Thoracic aorta (tissue), 2 donors: ENCODE results near the gene LTC4S. TPM values are rescaled to one million over a fixed set of nuclear protein-coding genes. Genes with fewer than 3 reads are reported as not detected.

Source experiments
- ATAC-seq: fragments of 150-250 bp; one replicate; pipeline ENCODE4 v1.8.0; 2017; ENCODE audit warnings: low read depth; ENCODE audit not compliant: insufficient number of reproducible peaks, low FRiP score
- DNase-seq: peaks from one replicate; pipeline ENCODE4 v3.0.0-alpha.2; 2020; ENCODE audit warnings: low spot score
- H3K27ac ChIP-seq, 2 donors: fragments of 200-600 bp; sonication (generic); 1 replicate in 1 of 2; 2 replicates in 1 of 2; pipeline ENCODE4 v1.5.1; 2016; ENCODE audit warnings: mild to moderate bottlenecking in 2 of 2, moderate library complexity in 2 of 2
- H3K27me3 ChIP-seq: fragments of 200-600 bp; sonication (generic); replicated peaks from 2 replicates; pipeline ENCODE4 v1.6.0; 2016; ENCODE audit warnings: mild to moderate bottlenecking; ENCODE audit not compliant: insufficient read depth
- H3K36me3 ChIP-seq: fragments of 200-600 bp; sonication (generic); one replicate; pipeline ENCODE4 v1.5.1; 2016
- H3K4me1 ChIP-seq, 2 donors: fragments of 200-600 bp; sonication (generic); 1 replicate in 1 of 2; 2 replicates in 1 of 2; pipeline versions ENCODE4 v1.5.1 to v1.6.0; 2016; ENCODE audit warnings: low read depth in 2 of 2, mild to moderate bottlenecking in 1 of 2; ENCODE audit not compliant: control insufficient read depth in 1 of 2
- H3K4me3 ChIP-seq: fragments of 200-600 bp; sonication (generic); 2 replicates; pipeline ENCODE4 v1.5.1; 2016; ENCODE audit warnings: mild to moderate bottlenecking
- H3K9me3 ChIP-seq: fragments of 200-600 bp; sonication (generic); 2 replicates; pipeline ENCODE4 v1.5.1; 2016
- total RNA-seq, 2 donors: library from RNA; depleted of rRNA; stranded (reverse); fragments of >200 nt; gene quantifications; one replicate each; pipeline versions ENCODE4 v1.1.0 to v1.2.3, GENCODE V29; 2016
- TF ChIP-seq, protein P1 (sequence below): fragments of 200-600 bp; sonication (generic); IDR thresholded peaks from one replicate; pipeline ENCODE4 v1.5.1; 2019; ENCODE audit warnings: antibody characterized with exemption

The LTC4S gene
- total RNA-seq, 2 donors from 2014 or later, result 4.9 to 6.6 TPM

DNA sequence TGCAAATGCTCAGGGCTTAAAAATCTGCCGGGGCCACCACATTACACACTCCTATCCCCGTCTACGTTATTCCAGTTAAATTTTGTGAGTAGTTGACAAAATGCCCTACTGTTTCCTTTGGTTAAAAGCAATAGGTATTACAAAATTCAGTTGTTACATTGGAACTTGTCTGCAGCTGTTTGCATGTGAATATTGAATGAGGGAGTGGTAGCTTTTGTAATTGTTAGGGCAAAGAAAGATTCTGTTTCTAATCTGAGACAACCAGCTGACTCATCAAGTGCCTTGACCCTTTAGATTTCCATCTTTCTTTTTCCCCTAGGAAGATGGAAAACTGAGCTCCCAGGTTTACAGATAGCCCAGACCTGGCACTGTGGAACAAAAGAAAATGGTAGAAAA lies 31.0 kb upstream of the LTC4S start:
- H3K9me3 ChIP-seq, result no peaks in the 10 kb centered on the region
- H3K4me1 ChIP-seq, result peaks cover 31 to 66% of the 10 kb centered on the region in 2 donors
- H3K4me3 ChIP-seq, result no peak overlapping the region
- DNase-seq, result no peak
- no peaks in the 10 kb centered on the region for H3K36me3 ChIP-seq
- H3K27ac ChIP-seq, result peak overlapping the region; percentile 3 to 79
- no peak for ATAC-seq
- TF ChIP-seq, protein P1, sequence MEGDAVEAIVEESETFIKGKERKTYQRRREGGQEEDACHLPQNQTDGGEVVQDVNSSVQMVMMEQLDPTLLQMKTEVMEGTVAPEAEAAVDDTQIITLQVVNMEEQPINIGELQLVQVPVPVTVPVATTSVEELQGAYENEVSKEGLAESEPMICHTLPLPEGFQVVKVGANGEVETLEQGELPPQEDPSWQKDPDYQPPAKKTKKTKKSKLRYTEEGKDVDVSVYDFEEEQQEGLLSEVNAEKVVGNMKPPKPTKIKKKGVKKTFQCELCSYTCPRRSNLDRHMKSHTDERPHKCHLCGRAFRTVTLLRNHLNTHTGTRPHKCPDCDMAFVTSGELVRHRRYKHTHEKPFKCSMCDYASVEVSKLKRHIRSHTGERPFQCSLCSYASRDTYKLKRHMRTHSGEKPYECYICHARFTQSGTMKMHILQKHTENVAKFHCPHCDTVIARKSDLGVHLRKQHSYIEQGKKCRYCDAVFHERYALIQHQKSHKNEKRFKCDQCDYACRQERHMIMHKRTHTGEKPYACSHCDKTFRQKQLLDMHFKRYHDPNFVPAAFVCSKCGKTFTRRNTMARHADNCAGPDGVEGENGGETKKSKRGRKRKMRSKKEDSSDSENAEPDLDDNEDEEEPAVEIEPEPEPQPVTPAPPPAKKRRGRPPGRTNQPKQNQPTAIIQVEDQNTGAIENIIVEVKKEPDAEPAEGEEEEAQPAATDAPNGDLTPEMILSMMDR, result no peak
- no peaks in the 10 kb centered on the region for H3K27me3 ChIP-seq

DNA sequence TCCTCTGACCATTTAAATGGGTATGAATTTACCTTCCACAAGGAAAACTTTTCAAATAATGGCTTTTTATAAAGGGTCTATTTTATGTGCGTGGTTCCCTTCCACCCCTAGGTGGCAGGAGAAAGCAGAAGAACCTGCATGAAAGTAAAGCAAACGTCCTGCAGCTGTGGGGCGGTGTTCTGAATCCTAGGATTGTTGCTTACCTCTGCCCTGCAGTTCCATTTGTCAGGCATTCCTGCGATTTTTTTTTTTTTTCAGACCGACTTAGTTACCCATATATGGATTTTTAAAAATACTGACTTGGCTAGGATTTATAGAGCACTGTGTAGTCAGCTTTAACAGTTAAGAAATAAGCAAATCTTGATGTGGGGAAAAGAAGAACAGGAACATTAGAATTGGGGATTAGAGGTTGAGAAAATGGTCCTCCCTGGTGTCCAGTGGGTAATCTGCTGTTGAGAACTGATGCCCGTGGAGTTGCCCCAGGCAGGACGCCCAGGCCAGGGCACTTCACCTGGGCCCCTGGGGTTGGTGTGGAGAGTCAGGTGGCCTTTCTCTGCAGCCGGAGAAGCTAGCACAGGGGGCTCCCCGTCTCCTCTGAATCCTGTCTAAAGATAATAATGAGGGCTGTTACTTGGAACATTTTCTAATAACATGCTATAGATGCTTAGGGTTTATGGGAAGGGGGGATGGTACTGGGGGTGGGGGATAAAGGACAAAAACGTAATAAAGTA lies 30.4 kb upstream of the LTC4S start:
- H3K4me3 ChIP-seq, result peak overlapping the region; percentile 38
- no peaks in the 10 kb centered on the region for H3K36me3 ChIP-seq
- H3K27ac ChIP-seq, result peak overlapping the region; percentile 79
- H3K9me3 ChIP-seq, result no peaks in the 10 kb centered on the region
- TF ChIP-seq, protein P1, result peak; percentile 85
- peaks cover 31 to 66% of the 10 kb centered on the region in 2 donors for H3K4me1 ChIP-seq
- DNase-seq (peak; percentile 36), ATAC-seq (peak; percentile 61)
- H3K27me3 ChIP-seq, result no peaks in the 10 kb centered on the region

DNA sequence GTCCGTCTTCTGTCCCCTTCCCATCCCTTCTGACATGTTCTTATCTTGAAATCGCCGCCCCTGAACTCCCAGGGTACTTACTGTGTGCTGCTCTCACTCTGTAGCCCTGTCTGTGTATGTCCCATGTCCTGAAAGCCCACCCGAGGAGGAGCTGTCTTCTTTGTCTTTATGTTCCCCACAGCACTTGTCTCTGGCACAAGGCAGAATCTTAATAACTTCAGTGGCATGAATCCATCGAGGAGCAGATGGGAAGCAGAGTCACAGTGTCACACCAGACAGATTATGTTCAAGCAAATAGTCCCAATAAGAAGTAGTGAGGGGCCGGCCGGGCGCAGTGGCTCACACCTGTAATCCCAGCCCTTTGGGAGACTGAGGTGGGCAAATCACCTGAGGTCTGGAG lies 29.7 kb upstream of the LTC4S start:
- TF ChIP-seq, protein P1, result no peak
- Histone ChIP-seq H3K4me3 (no peak overlapping the region), H3K9me3 (no peaks in the 10 kb centered on the region), H3K27me3 (no peaks in the 10 kb centered on the region), H3K27ac (peak overlapping the region; percentile 79), H3K4me1 (peaks cover 31 to 66% of the 10 kb centered on the region in 2 donors), H3K36me3 (peaks cover 4% of the 10 kb centered on the region)
- DNase-seq (no peak), ATAC-seq (no peak)

DNA sequence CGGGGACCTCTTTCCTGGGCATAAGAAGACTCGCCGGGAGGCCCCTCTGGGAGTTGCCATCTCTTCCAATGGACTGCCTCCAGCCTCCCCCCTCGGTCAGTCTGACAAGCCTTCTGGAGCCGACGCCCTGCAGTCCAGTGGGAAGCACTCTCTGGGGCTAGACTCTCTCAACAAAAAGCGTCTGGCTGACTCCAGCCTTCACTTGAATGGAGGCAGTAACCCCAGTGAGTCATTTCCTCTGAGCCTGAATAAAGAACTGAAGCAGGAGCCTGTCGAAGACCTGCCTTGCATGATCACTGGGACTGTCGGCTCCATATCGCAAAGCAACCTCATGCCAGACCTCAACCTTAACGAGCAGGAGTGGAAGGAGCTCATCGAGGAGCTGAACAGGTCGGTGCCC lies 28.4 kb upstream of the LTC4S start:
- ATAC-seq (peak; percentile 70), DNase-seq (peak; percentile 21)
- Histone ChIP-seq H3K36me3 (peaks cover 14% of the 10 kb centered on the region), H3K4me1 (peaks cover 31 to 58% of the 10 kb centered on the region in 2 donors), H3K4me3 (no peak overlapping the region), H3K27me3 (no peaks in the 10 kb centered on the region), H3K27ac (peak overlapping the region; percentile 72 to 80), H3K9me3 (no peaks in the 10 kb centered on the region)
- TF ChIP-seq, protein P1, result no peak

DNA sequence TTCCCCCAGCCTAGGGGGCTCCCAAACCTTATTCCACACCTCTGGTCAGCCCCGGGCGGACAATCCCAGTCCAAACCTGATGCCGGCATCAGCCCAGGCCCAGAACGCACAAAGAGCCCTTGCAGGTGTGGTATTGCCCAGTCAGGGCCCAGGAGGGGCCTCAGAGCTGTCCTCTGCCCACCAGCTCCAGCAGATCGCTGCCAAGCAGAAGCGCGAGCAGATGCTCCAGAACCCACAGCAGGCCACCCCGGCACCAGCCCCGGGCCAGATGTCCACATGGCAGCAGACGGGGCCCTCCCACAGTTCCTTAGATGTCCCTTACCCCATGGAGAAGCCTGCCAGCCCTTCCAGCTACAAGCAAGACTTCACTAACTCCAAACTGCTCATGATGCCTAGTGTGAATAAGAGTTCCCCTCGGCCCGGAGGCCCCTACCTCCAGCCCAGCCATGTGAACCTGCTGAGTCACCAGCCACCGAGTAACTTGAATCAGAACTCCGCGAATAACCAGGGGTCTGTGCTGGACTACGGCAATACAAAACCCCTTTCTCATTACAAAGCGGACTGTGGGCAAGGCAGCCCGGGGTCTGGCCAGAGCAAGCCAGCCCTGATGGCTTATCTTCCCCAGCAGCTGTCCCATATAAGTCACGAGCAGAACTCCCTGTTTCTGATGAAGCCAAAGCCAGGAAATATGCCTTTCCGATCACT lies 27.6 kb upstream of the LTC4S start:
- no peak for ATAC-seq
- peaks cover 31 to 58% of the 10 kb centered on the region in 2 donors for H3K4me1 ChIP-seq

More for the DNA sequence above, 27.6 kb upstream of the LTC4S start:
- H3K36me3 ChIP-seq, result peaks cover 21% of the 10 kb centered on the region
- TF ChIP-seq, protein P1, result no peak
- no peaks in the 10 kb centered on the region for H3K9me3 ChIP-seq
- no peak for DNase-seq
- H3K27ac ChIP-seq, result peak overlapping the region; percentile 72 to 80
- no peak overlapping the region for H3K4me3 ChIP-seq
- H3K27me3 ChIP-seq, result no peaks in the 10 kb centered on the region
